HCT116 (cell line): ENCODE data around the gene AKIRIN2.

ENCODE experiments used
- EZH2 ChIP-seq: fragments of 200-600 bp; sonication (generic); IDR thresholded peaks from 2 replicates; pipeline ENCODE4 v1.6.1; 2017; ENCODE audit warnings: antibody characterized with exemption, mixed run types
- JUND ChIP-seq: IDR thresholded peaks from 2 replicates; pipeline ENCODE4 v1.6.1; 2012
- POLR2A ChIP-seq: IDR thresholded peaks from 2 replicates; pipeline ENCODE4 v1.7.0; 2011; ENCODE audit warnings: borderline replicate concordance; ENCODE audit not compliant: insufficient read depth, insufficient read length; ENCODE audit errors: extremely low read depth
- POLR2AphosphoS5 ChIP-seq: IDR thresholded peaks from 2 replicates; pipeline ENCODE4 v1.6.1; 2011; ENCODE audit warnings: mild to moderate bottlenecking, low read depth, low read length, moderate library complexity
- RAD21 ChIP-seq: IDR thresholded peaks from 2 replicates; pipeline ENCODE4 v1.6.1; 2012; ENCODE audit warnings: low read depth, mild to moderate bottlenecking
- ZFX ChIP-seq: fragments of 450-650 bp; IDR thresholded peaks from 2 replicates; pipeline ENCODE4 v1.6.1; 2017
- ZNF274 ChIP-seq: fragments of 200-500 bp; sonication (Bioruptor generic); IDR thresholded peaks from 2 replicates; pipeline ENCODE4 v1.6.1; 2014; ENCODE audit warnings: mild to moderate bottlenecking, low read depth, low read length, inconsistent platforms
- TF ChIP-seq, protein P1 (sequence below), 3 experiments: fragments of 200-600 bp in 1 of 3; sonication (generic) in 1 of 3; IDR thresholded peaks in 2 of 3; conservative IDR thresholded peaks in 1 of 3; 2 replicates each; pipeline ENCODE4 v1.5.1; 2012 to 2017; ENCODE audit warnings: low read depth in 2 of 3, low read length in 2 of 3, antibody characterized with exemption in 1 of 3, borderline replicate concordance in 1 of 3, control low read depth in 1 of 3, mild to moderate bottlenecking in 1 of 3, mixed read lengths in 1 of 3, mixed run types in 1 of 3, moderate library complexity in 1 of 3; ENCODE audit not compliant: insufficient read depth in 1 of 3
- TF ChIP-seq, protein P2 (sequence below): IDR thresholded peaks from 2 replicates; pipeline ENCODE4 v1.6.1; 2012; ENCODE audit warnings: low read depth
- TF ChIP-seq, protein P3 (sequence below): IDR thresholded peaks from 2 replicates; pipeline ENCODE4 v1.6.1; 2012

DNA sequence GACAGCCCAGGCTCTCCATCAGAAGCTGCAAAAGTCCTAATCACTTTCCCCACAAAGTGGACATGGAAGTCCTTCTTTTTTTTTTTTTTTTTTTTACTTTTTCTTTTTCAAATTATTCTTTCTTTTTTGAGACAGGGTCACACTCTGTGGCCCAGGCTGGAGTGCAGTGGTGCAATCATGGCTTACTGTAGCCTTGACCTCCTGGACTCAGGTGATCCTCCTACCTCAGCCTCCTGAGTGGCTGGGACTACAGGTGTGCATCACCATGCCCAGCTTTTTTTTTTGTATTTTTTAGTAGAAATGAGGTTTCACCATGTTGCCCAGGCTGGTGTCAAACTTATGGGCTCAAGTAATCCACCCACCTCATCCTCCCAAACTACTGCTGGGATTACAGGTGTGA, 29.0 kb upstream of the AKIRIN2 start:
- TF ChIP-seq POLR2A (no peak), POLR2AphosphoS5 (no peak), EZH2 (no peak), ZNF274 (no peak), ZFX (no peak), RAD21 (no peak), JUND (no peak)
- TF ChIP-seq, protein P1, sequence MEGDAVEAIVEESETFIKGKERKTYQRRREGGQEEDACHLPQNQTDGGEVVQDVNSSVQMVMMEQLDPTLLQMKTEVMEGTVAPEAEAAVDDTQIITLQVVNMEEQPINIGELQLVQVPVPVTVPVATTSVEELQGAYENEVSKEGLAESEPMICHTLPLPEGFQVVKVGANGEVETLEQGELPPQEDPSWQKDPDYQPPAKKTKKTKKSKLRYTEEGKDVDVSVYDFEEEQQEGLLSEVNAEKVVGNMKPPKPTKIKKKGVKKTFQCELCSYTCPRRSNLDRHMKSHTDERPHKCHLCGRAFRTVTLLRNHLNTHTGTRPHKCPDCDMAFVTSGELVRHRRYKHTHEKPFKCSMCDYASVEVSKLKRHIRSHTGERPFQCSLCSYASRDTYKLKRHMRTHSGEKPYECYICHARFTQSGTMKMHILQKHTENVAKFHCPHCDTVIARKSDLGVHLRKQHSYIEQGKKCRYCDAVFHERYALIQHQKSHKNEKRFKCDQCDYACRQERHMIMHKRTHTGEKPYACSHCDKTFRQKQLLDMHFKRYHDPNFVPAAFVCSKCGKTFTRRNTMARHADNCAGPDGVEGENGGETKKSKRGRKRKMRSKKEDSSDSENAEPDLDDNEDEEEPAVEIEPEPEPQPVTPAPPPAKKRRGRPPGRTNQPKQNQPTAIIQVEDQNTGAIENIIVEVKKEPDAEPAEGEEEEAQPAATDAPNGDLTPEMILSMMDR (IDR thresholded peaks at IDR 0.05 in 2 of 3, conservative IDR thresholded peaks at IDR 0.05 in 1 of 3; ENCODE audit: borderline replicate concordance in 1 of 3, insufficient read depth in 1 of 3, low read depth in 2 of 3, low read length in 2 of 3), result no peak
- TF ChIP-seq, protein P2, sequence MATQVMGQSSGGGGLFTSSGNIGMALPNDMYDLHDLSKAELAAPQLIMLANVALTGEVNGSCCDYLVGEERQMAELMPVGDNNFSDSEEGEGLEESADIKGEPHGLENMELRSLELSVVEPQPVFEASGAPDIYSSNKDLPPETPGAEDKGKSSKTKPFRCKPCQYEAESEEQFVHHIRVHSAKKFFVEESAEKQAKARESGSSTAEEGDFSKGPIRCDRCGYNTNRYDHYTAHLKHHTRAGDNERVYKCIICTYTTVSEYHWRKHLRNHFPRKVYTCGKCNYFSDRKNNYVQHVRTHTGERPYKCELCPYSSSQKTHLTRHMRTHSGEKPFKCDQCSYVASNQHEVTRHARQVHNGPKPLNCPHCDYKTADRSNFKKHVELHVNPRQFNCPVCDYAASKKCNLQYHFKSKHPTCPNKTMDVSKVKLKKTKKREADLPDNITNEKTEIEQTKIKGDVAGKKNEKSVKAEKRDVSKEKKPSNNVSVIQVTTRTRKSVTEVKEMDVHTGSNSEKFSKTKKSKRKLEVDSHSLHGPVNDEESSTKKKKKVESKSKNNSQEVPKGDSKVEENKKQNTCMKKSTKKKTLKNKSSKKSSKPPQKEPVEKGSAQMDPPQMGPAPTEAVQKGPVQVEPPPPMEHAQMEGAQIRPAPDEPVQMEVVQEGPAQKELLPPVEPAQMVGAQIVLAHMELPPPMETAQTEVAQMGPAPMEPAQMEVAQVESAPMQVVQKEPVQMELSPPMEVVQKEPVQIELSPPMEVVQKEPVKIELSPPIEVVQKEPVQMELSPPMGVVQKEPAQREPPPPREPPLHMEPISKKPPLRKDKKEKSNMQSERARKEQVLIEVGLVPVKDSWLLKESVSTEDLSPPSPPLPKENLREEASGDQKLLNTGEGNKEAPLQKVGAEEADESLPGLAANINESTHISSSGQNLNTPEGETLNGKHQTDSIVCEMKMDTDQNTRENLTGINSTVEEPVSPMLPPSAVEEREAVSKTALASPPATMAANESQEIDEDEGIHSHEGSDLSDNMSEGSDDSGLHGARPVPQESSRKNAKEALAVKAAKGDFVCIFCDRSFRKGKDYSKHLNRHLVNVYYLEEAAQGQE, result no peak
- TF ChIP-seq, protein P3, sequence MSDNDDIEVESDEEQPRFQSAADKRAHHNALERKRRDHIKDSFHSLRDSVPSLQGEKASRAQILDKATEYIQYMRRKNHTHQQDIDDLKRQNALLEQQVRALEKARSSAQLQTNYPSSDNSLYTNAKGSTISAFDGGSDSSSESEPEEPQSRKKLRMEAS, result no peak
